Adrenal gland (tissue), 12 donors: ENCODE measurements around the gene SRCAP. TPM values are rescaled to one million over a fixed set of nuclear protein-coding genes. Genes with fewer than 3 reads are reported as not detected.

Experiments used
- DNase-seq, 7 donors: peaks; one replicate each; pipeline ENCODE4 v3.0.0-alpha.2; 2019 to 2020
- H3K27ac ChIP-seq, 5 donors: fragments of 200-600 bp; sonication (generic) in 4 of 5; 1 replicate in 3 of 5; 2 replicates in 2 of 5; pipeline versions ENCODE4 v1.5.1 to v1.8.0; 2016 to 2020; ENCODE audit warnings: mild to moderate bottlenecking in 1 of 5
- H3K27me3 ChIP-seq: fragments of 200-600 bp; 2 replicates; pipeline ENCODE4 v1.8.0; 2021
- H3K36me3 ChIP-seq, 2 donors: fragments of 200-600 bp; replicated peaks in 1 of 2; 1 replicate in 1 of 2; 2 replicates in 1 of 2; pipeline versions ENCODE4 v1.5.1 to v1.8.0; 2018 to 2022
- H3K4me1 ChIP-seq, 2 donors: fragments of 200-600 bp; replicated peaks in 1 of 2; 1 replicate in 1 of 2; 2 replicates in 1 of 2; pipeline versions ENCODE4 v1.5.1 to v1.8.0; 2018 to 2021
- H3K4me3 ChIP-seq, 4 donors: fragments of 200-600 bp; sonication (generic) in 3 of 4; one replicate each; pipeline ENCODE4 v1.5.1; 2016 to 2018
- H3K9me3 ChIP-seq, 3 donors: fragments of 200-600 bp; sonication (generic) in 1 of 3; replicated peaks in 1 of 3; 1 replicate in 2 of 3; 2 replicates in 1 of 3; pipeline versions ENCODE4 v1.5.1 to v1.8.0; 2016 to 2021
- POLR2A ChIP-seq, 2 donors: fragments of 450-650 bp; IDR thresholded peaks; one replicate each; pipeline ENCODE4 v1.6.1; 2017; ENCODE audit warnings: antibody characterized with exemption in 2 of 2, mild to moderate bottlenecking in 2 of 2, moderate library complexity in 1 of 2
- WGBS, 4 donors: extraction: QIAGEN DNeasy Blood & Tissue Kit in 2 of 4; methylation state at CpG; one replicate each; pipeline versions ENCODE4 v1.1.5 to v1.1.7; 2013 to 2017; 5-methylcytosine and 5-hydroxymethylcytosine counted together
- intact Hi-C, 2 donors: fragments of 100-400 bp; cut with DNase I; formaldehyde crosslinking; loops; one replicate each; pipeline versions ENCODE4 v1.14.1 to v1.15.0; 2022 to 2023
- polyA plus RNA-seq, 3 donors: library from polyadenylated mRNA; stranded (reverse); fragments of 200-250 nt in 2 of 3; fragments of 350-450 nt in 1 of 3; fragmentation: Illumina TruSeq in 1 of 3; extraction: RNeasy Lipid Tissue Mini Kit (QIAGEN cat#74804) in 1 of 3; gene quantifications; one replicate each; pipeline ENCODE4 v1.2.3, GENCODE V29; 2013 to 2014
- total RNA-seq, 9 donors: library from RNA; depleted of rRNA in 4 of 9; stranded (reverse); fragments of >200 nt in 4 of 9; fragments of 120-200 nt in 1 of 9; fragmentation: NEBNext Ultra II Directional in 1 of 9; extraction: Animal tissue kit (Norgen Biotek cat#: 25700) in 1 of 9; gene quantifications; one replicate each; pipeline versions ENCODE4 v1.1.0 to v1.2.4, GENCODE V29; 2013 to 2023
- TF ChIP-seq, protein P1 (sequence below), 6 experiments: fragments of 450-650 bp in 4 of 6; fragments of 200-600 bp in 2 of 6; sonication (generic) in 1 of 6; IDR thresholded peaks; 1 replicate in 5 of 6; 2 replicates in 1 of 6; pipeline versions ENCODE4 v1.5.1 to v1.8.0; 2016 to 2021; ENCODE audit warnings: antibody characterized with exemption in 6 of 6, mild to moderate bottlenecking in 2 of 6, moderate library complexity in 1 of 6
- donor health status: healthy with polysubstance abuse.
- donor health status: Bipolar disorder and iron deficiency.
- donor health status: DM: yes; HTN: yes; CAD: no.
- donor health status: DM: no; HTN: no; CAD: no.
- donor health status: DM: no; HTN: no; CAD: no.
- donor health status: DM: yes; HTN: yes; CAD: no.

The SRCAP gene
- total and polyA plus RNA-seq, 12 donors, result 3.7 to 82.4 (median 46.6) TPM

DNA sequence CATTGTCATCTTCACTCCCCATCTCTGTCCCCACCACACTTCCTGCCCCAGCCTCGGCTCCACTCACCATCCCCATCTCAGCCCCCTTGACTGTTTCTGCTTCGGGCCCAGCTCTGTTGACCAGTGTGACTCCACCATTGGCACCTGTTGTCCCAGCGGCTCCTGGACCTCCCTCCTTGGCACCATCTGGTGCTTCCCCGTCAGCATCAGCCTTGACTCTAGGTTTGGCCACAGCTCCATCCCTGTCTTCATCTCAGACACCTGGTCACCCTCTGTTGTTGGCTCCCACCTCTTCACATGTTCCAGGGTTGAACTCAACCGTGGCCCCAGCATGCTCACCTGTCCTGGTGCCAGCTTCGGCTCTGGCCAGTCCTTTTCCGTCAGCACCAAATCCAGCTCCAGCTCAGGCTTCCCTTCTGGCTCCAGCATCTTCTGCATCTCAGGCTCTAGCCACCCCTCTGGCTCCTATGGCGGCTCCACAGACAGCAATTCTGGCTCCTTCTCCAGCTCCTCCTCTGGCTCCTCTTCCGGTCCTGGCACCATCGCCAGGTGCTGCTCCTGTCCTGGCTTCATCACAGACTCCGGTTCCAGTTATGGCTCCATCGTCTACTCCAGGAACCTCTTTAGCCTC, 24.9 kb downstream of the SRCAP start:
- H3K27me3 ChIP-seq, result no peaks in the 10 kb centered on the region
- peaks cover 10 to 13% of the 10 kb centered on the region in 2 donors for H3K4me1 ChIP-seq
- WGBS, 4 donors, result 92 to 96% (median 95%) methylated on average over 12 of the region's 12 CpGs
- H3K36me3 ChIP-seq, result peaks cover 0 to 90% of the 10 kb centered on the region in 2 donors
- intact Hi-C loops, result no loop called here
- no peak overlapping the region for H3K4me3 ChIP-seq
- no peaks in the 10 kb centered on the region for H3K9me3 ChIP-seq
- peak overlapping the region; percentile 36 to 80 (median 49) for H3K27ac ChIP-seq
- no peak for DNase-seq
- TF ChIP-seq, protein P1, sequence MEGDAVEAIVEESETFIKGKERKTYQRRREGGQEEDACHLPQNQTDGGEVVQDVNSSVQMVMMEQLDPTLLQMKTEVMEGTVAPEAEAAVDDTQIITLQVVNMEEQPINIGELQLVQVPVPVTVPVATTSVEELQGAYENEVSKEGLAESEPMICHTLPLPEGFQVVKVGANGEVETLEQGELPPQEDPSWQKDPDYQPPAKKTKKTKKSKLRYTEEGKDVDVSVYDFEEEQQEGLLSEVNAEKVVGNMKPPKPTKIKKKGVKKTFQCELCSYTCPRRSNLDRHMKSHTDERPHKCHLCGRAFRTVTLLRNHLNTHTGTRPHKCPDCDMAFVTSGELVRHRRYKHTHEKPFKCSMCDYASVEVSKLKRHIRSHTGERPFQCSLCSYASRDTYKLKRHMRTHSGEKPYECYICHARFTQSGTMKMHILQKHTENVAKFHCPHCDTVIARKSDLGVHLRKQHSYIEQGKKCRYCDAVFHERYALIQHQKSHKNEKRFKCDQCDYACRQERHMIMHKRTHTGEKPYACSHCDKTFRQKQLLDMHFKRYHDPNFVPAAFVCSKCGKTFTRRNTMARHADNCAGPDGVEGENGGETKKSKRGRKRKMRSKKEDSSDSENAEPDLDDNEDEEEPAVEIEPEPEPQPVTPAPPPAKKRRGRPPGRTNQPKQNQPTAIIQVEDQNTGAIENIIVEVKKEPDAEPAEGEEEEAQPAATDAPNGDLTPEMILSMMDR (IDR thresholded peaks at IDR 0.05), result no peak
- no peak for TF ChIP-seq POLR2A (IDR thresholded peaks at IDR 0.05)

DNA sequence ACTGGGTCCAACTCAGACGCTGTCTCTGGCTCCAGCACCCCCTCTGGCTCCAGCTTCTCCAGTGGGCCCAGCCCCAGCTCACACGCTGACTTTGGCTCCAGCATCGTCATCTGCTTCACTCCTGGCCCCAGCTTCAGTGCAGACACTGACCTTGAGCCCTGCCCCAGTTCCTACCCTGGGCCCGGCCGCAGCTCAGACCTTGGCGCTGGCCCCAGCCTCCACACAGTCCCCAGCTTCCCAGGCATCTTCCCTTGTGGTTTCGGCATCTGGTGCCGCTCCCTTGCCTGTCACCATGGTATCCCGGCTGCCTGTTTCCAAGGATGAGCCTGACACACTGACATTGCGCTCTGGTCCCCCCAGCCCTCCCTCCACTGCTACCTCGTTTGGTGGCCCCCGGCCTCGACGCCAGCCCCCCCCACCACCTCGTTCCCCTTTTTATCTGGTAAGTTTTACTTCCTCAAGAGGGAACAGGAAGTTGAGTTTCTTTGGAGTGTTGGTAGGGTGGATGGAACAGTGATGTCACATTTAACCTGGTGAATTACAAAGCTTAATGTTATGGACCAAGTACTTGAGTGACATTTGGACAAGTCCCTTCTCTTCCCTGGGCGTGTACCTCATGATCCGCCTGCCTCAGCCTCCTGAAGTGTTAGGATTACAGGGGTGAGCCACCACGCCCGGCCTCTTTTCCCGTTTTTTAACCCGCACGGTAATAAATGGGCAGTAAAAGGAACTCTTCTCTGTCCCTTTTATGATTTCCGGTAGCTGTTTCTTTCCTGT, 25.9 kb downstream of the SRCAP start:
- Histone ChIP-seq H3K36me3 (peaks cover 0 to 91% of the 10 kb centered on the region in 2 donors), H3K27ac (peak overlapping the region in 4 of 5 donors; percentile 37 to 80 (median 56)), H3K9me3 (no peaks in the 10 kb centered on the region), H3K27me3 (no peaks in the 10 kb centered on the region), H3K4me1 (peaks cover 10 to 13% of the 10 kb centered on the region in 2 donors), H3K4me3 (no peak overlapping the region)
- 52 to 61% (median 53%) methylated on average over 15 to 23 of the region's 23 CpGs for WGBS, 4 donors
- peak; percentile 69 to 91 (median 88) for DNase-seq
- TF ChIP-seq, protein P1 (IDR thresholded peaks at IDR 0.05), result no peak
- TF ChIP-seq POLR2A (IDR thresholded peaks at IDR 0.05), result no peak
- intact Hi-C loops, result no loop called here

DNA sequence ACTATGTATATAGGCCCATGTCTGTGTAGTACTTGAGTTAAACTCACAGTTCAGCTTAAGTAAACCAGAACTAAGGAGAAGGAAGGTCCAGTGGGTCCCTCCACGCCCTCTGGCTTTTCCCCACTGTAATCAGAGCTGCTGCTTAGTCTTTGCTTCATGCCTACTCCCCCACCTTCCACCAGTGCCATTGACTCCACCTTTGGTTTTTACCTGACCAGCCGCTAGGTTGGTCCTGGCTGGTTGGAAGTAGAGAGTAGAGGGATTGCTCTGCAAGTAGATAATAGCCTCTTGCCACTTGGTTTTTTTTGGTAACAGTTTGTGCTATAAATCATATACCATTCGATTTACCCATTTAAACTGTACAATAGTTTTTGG, 26.4 kb downstream of the SRCAP start:
- WGBS, 4 donors, result 82 to 92% (median 88%) methylated on average over 3 of the region's 3 CpGs
- no peaks in the 10 kb centered on the region for H3K27me3 ChIP-seq
- peaks cover 10 to 13% of the 10 kb centered on the region in 2 donors for H3K4me1 ChIP-seq
- peaks cover 0 to 91% of the 10 kb centered on the region in 2 donors for H3K36me3 ChIP-seq
- peak overlapping the region in 4 of 5 donors; percentile 37 to 80 (median 53) for H3K27ac ChIP-seq
- intact Hi-C loops, result no loop called here
- TF ChIP-seq POLR2A (IDR thresholded peaks at IDR 0.05), result no peak
- TF ChIP-seq, protein P1 (IDR thresholded peaks at IDR 0.05), result no peak
- no peak for DNase-seq
- H3K4me3 ChIP-seq, result no peak overlapping the region
- no peaks in the 10 kb centered on the region for H3K9me3 ChIP-seq

GRCh38 chr16:30728321-30728720, 29.4 kb downstream of the SRCAP start:
- intact Hi-C loops, result no loop called here
- TF ChIP-seq, protein P1 (IDR thresholded peaks at IDR 0.05), result no peak
- Histone ChIP-seq H3K9me3 (no peaks in the 10 kb centered on the region), H3K36me3 (peaks cover 0 to 90% of the 10 kb centered on the region in 2 donors), H3K27ac (no peak overlapping the region), H3K4me3 (no peak overlapping the region), H3K4me1 (peaks cover 10 to 19% of the 10 kb centered on the region in 2 donors), H3K27me3 (no peaks in the 10 kb centered on the region)
- 89 to 93% (median 91%) methylated on average over 6 of the region's 6 CpGs for WGBS, 4 donors
- DNase-seq, result no peak
